ENCODE results near the gene TNFRSF4.

Gene TNFRSF4

GRCh38 chr1:1232208-1232795, 18.3 kb upstream of the TNFRSF4 start, which contains the start of gene B3GALT6:
Gene B3GALT6, plus strand, starts transcription at chr1:1232237. Its CDS starts 42 bp downstream, at chr1:1232279.
- peak within 1 kb of the TSS; percentile 99 for H3K4me3 ChIP-seq (ENCODE audit: low read depth, low read length)
- no peak for DNase-seq (ENCODE audit: low read depth)
- TF ChIP-seq CTCF (IDR thresholded peaks at IDR 0.05; ENCODE audit: insufficient read depth, low read depth, low read length, missing control alignments), result no peak

- TF ChIP-seq CTCF (IDR thresholded peaks at IDR 0.05; ENCODE audit: insufficient read depth, low read depth, low read length, missing control alignments), result no peak
- H3K4me3 ChIP-seq (ENCODE audit: low read depth, low read length), result peak within 1 kb of the TSS; percentile 99
- peak; percentile 99 for DNase-seq (ENCODE audit: low read depth)
These were observed 17.7 kb upstream of the TNFRSF4 start, which contains the start of gene SDF4 for GRCh38 chr1:1231400-1232207. Gene SDF4, minus strand, starts transcription at chr1:1232001. Its CDS starts 3,229 bp downstream, at chr1:1228772.

GRCh38 chr1:1230656-1231399, 16.9 kb upstream of the TNFRSF4 start:
- H3K4me3 ChIP-seq (ENCODE audit: low read depth, low read length), result peak overlapping the region; percentile 99
- DNase-seq (ENCODE audit: low read depth), result peak; percentile 29
- TF ChIP-seq CTCF (IDR thresholded peaks at IDR 0.05; ENCODE audit: insufficient read depth, low read depth, low read length, missing control alignments), result no peak

- no peak for TF ChIP-seq CTCF (IDR thresholded peaks at IDR 0.05; ENCODE audit: insufficient read depth, low read depth, low read length, missing control alignments)
- DNase-seq (ENCODE audit: low read depth), result no peak
- H3K4me3 ChIP-seq (ENCODE audit: low read depth, low read length), result no peak overlapping the region
These were observed 15.8 kb upstream of the TNFRSF4 start for GRCh38 chr1:1229770-1230169.

GRCh38 chr1:1228596-1229321, 14.8 kb upstream of the TNFRSF4 start:
- no peak for TF ChIP-seq CTCF (IDR thresholded peaks at IDR 0.05; ENCODE audit: insufficient read depth, low read depth, low read length, missing control alignments)
- no peak overlapping the region for H3K4me3 ChIP-seq (ENCODE audit: low read depth, low read length)
- DNase-seq (ENCODE audit: low read depth), result no peak

GRCh38 chr1:1228187-1228586, 14.2 kb upstream of the TNFRSF4 start:
- no peak overlapping the region for H3K4me3 ChIP-seq (ENCODE audit: low read depth, low read length)
- TF ChIP-seq CTCF (IDR thresholded peaks at IDR 0.05; ENCODE audit: insufficient read depth, low read depth, low read length, missing control alignments), result no peak
- DNase-seq (ENCODE audit: low read depth), result no peak

Measured in GM12865 (cell line).